Measurements from ENCODE around the gene UGT1A9.
"Not testable (repeated sequence)": the region's sequence is repeated elsewhere in the genome, so short reads cannot be mapped to it uniquely, and the experiment has no call there.

The UGT1A9 gene

GRCh38 chr2:233680361-233681045 lies 8.8 kb downstream of the UGT1A9 start:
- in situ Hi-C loops (cut with HindIII; ENCODE audit: low sequenced_read_pairs) = no loop called here

GRCh38 chr2:233681521-233682099 lies 9.9 kb downstream of the UGT1A9 start, which contains the start of gene UGT1A7:
UGT1A7 (plus strand) TSS chr2:233681901; CDS start chr2:233681938, 37 bp downstream.
- in situ Hi-C loops (cut with HindIII; ENCODE audit: low sequenced_read_pairs) = no loop called here

GRCh38 chr2:233684640-233685039 lies 12.9 kb downstream of the UGT1A9 start:
- in situ Hi-C loops (cut with HindIII; ENCODE audit: low sequenced_read_pairs) = no loop called here

GRCh38 chr2:233686928-233687327 lies 15.2 kb downstream of the UGT1A9 start:
- in situ Hi-C loops (cut with HindIII; ENCODE audit: low sequenced_read_pairs) = no loop called here

- in situ Hi-C loops (cut with HindIII; ENCODE audit: low sequenced_read_pairs) = no loop called here
Measured at GRCh38 chr2:233688341-233688740, 16.6 kb downstream of the UGT1A9 start.

- in situ Hi-C loops (cut with HindIII; ENCODE audit: low sequenced_read_pairs) = no loop called here
Measured at GRCh38 chr2:233689031-233689430, 17.3 kb downstream of the UGT1A9 start.

- in situ Hi-C loops (cut with HindIII; ENCODE audit: low sequenced_read_pairs) = no loop called here
Measured at GRCh38 chr2:233689501-233689900, 17.8 kb downstream of the UGT1A9 start.

- in situ Hi-C loops (cut with HindIII; ENCODE audit: low sequenced_read_pairs) = no loop called here
Measured at GRCh38 chr2:233690444-233690843, 18.7 kb downstream of the UGT1A9 start.

- in situ Hi-C loops (cut with HindIII; ENCODE audit: low sequenced_read_pairs) = no loop called here
Measured at GRCh38 chr2:233691443-233692433, 20.0 kb downstream of the UGT1A9 start.

GRCh38 chr2:233692648-233693047 lies 20.9 kb downstream of the UGT1A9 start, which contains the start of gene UGT1A6:
UGT1A6 (plus strand) TSS chr2:233692890; CDS start chr2:233693005, 115 bp downstream.
- in situ Hi-C loops (cut with HindIII; ENCODE audit: low sequenced_read_pairs) = no loop called here

- in situ Hi-C loops (cut with HindIII; ENCODE audit: low sequenced_read_pairs) = no loop called here
Measured at GRCh38 chr2:233693963-233694362, 22.3 kb downstream of the UGT1A9 start.

GRCh38 chr2:233698740-233699139 lies 27.0 kb downstream of the UGT1A9 start:
- in situ Hi-C loops (cut with HindIII; ENCODE audit: low sequenced_read_pairs) = no loop called here

GRCh38 chr2:233699424-233700027 lies 27.8 kb downstream of the UGT1A9 start:
- in situ Hi-C loops (cut with HindIII; ENCODE audit: low sequenced_read_pairs) = no loop called here

GRCh38 chr2:233700028-233700635 lies 28.4 kb downstream of the UGT1A9 start:
- in situ Hi-C loops (cut with HindIII; ENCODE audit: low sequenced_read_pairs) = no loop called here

- in situ Hi-C loops (cut with HindIII; ENCODE audit: low sequenced_read_pairs) = not testable (repeated sequence)
Measured at GRCh38 chr2:233700842-233701241, 29.1 kb downstream of the UGT1A9 start.

GRCh38 chr2:233702238-233702637 lies 30.5 kb downstream of the UGT1A9 start:
- in situ Hi-C loops (cut with HindIII; ENCODE audit: low sequenced_read_pairs) = no loop called here

- in situ Hi-C loops (cut with HindIII; ENCODE audit: low sequenced_read_pairs) = no loop called here
Measured at GRCh38 chr2:233705911-233706506, 34.3 kb downstream of the UGT1A9 start.

- in situ Hi-C loops (cut with HindIII; ENCODE audit: low sequenced_read_pairs) = no loop called here
Measured at GRCh38 chr2:233706720-233707119, 35.0 kb downstream of the UGT1A9 start.

GRCh38 chr2:233707940-233708644 lies 36.4 kb downstream of the UGT1A9 start:
- in situ Hi-C loops (cut with HindIII; ENCODE audit: low sequenced_read_pairs) = no loop called here
